Endothelial cell of umbilical vein (primary cell): ENCODE data around the gene SLF1. TPM values are rescaled to one million over a fixed set of nuclear protein-coding genes. Genes with fewer than 3 reads are reported as not detected.

ENCODE experiments used
- BruUV-seq: library from RNA; stranded (reverse); fragments of 400-500 nt; replicated peaks from 2 replicates; lab custom pipeline; 2021; lab: Mats Ljungman, UMichigan
- CTCF ChIA-PET: fragments of 300-600, 350-600 bp; sonication (Branson Sonifier 250); formaldehyde crosslinking; loops from one replicate; lab custom pipeline; 2021; ENCODE audit warnings: antibody characterized with exemption, inconsistent platforms; lab: Charles Lee
- POLR2A ChIA-PET: fragments of 300-600, 350-600 bp; sonication (Branson Sonifier 250); formaldehyde crosslinking; loops from one replicate; lab custom pipeline; 2021; ENCODE audit warnings: antibody characterized with exemption, inconsistent platforms; lab: Charles Lee
- DNase-seq: peaks from one replicate; pipeline ENCODE4 v3.0.0-alpha.2; 2011; ENCODE audit warnings: low read depth, low spot score
- FAIRE-seq: peaks from 2 replicates; lab custom pipeline; 2011; peaks lifted over from hg19 to GRCh38; lab: Jason Lieb, UNC
- H2AFZ ChIP-seq: 2 replicates; pipeline ENCODE4 v1.6.0; 2012; ENCODE audit warnings: low read depth, low read length, control low read depth, inconsistent platforms
- H3K27ac ChIP-seq: 2 replicates; pipeline ENCODE4 v1.5.1; 2011; ENCODE audit warnings: low read depth, mild to moderate bottlenecking, control low read depth, low read length, moderate library complexity; ENCODE audit not compliant: insufficient read depth
- H3K27me3 ChIP-seq, 2 experiments: 2 replicates each; pipeline versions ENCODE4 v1.6.0 to v1.6.1; 2011; ENCODE audit warnings: low read length in 2 of 2, mixed read lengths in 1 of 2; ENCODE audit not compliant: control insufficient read depth in 2 of 2, insufficient read depth in 2 of 2
- H3K36me3 ChIP-seq, 2 experiments: 2 replicates in 1 of 2; 3 replicates in 1 of 2; pipeline ENCODE4 v1.5.1; 2011; ENCODE audit warnings: low read length in 2 of 2, mild to moderate bottlenecking in 1 of 2, moderate library complexity in 1 of 2; ENCODE audit not compliant: control insufficient read depth in 2 of 2, insufficient read depth in 2 of 2; ENCODE audit errors: extremely low read depth in 1 of 2
- H3K4me1 ChIP-seq: 3 replicates; pipeline ENCODE4 v1.5.1; 2011; ENCODE audit warnings: mild to moderate bottlenecking, low read length; ENCODE audit not compliant: control insufficient read depth, insufficient read depth; ENCODE audit errors: extremely low read depth
- H3K4me2 ChIP-seq: 2 replicates; pipeline ENCODE4 v1.6.1; 2011; ENCODE audit warnings: low read length, control low read depth, mixed read lengths; ENCODE audit not compliant: insufficient read depth
- H3K4me3 ChIP-seq, 3 experiments: fragments of 200-600 bp in 1 of 3; sonication (generic), shearing (Covaris generic) in 1 of 3; replicated peaks in 1 of 3; 2 replicates each; pipeline ENCODE4 v1.5.1; 2011 to 2016; ENCODE audit warnings: control low read depth in 3 of 3, low read length in 3 of 3, mild to moderate bottlenecking in 2 of 3, inconsistent platforms in 1 of 3, low read depth in 1 of 3, moderate library complexity in 1 of 3; ENCODE audit not compliant: insufficient read depth in 1 of 3
- H3K79me2 ChIP-seq: 2 replicates; pipeline ENCODE4 v1.6.0; 2012; ENCODE audit warnings: low read length, inconsistent platforms; ENCODE audit not compliant: control insufficient read depth, insufficient read depth
- H3K9ac ChIP-seq: replicated peaks from 2 replicates; pipeline ENCODE3; 2011; ENCODE audit warnings: low read length, control low read depth; ENCODE audit not compliant: insufficient read depth; ENCODE audit errors: extremely low read depth
- H3K9me1 ChIP-seq: replicated peaks from 3 replicates; pipeline ENCODE4 v1.6.0; 2011; ENCODE audit warnings: mild to moderate bottlenecking, low read length; ENCODE audit not compliant: control insufficient read depth, insufficient read depth; ENCODE audit errors: extremely low read depth
- H3K9me3 ChIP-seq: replicated peaks from 2 replicates; pipeline ENCODE4 v1.5.1; 2012; ENCODE audit warnings: low read length, inconsistent platforms; ENCODE audit not compliant: control insufficient read depth, insufficient read depth
- H4K20me1 ChIP-seq: replicated peaks from 2 replicates; pipeline ENCODE3; 2011; ENCODE audit warnings: mild to moderate bottlenecking, low read length; ENCODE audit not compliant: control insufficient read depth, insufficient read depth; ENCODE audit errors: extremely low read depth
- EZH2 ChIP-seq: IDR thresholded peaks from 2 replicates; pipeline ENCODE4 v1.6.1; 2012; ENCODE audit warnings: borderline replicate concordance, low read depth, mild to moderate bottlenecking, moderate library complexity, low read length, inconsistent platforms; ENCODE audit not compliant: severe bottlenecking
- FOS ChIP-seq: IDR thresholded peaks from 2 replicates; pipeline ENCODE4 v1.6.1; 2011; ENCODE audit warnings: mild to moderate bottlenecking, low read length, moderate library complexity, borderline replicate concordance; ENCODE audit not compliant: insufficient read depth
- GATA2 ChIP-seq: IDR thresholded peaks from 2 replicates; pipeline ENCODE4 v1.7.0; 2011; ENCODE audit warnings: low read depth, mild to moderate bottlenecking, moderate library complexity, mixed read lengths, low read length; ENCODE audit not compliant: insufficient read length, insufficient read depth
- JUN ChIP-seq: IDR thresholded peaks from 2 replicates; pipeline ENCODE4 v1.6.1; 2011; ENCODE audit warnings: borderline replicate concordance, low read depth; ENCODE audit not compliant: insufficient read length, insufficient read depth
- MAX ChIP-seq: IDR thresholded peaks from 2 replicates; pipeline ENCODE4 v1.6.1; 2011; ENCODE audit not compliant: insufficient read depth, insufficient read length
- MYC ChIP-seq: IDR thresholded peaks from one replicate; pipeline ENCODE4 v1.6.1; 2011; ENCODE audit warnings: mild to moderate bottlenecking, low read depth, low read length
- POLR2A ChIP-seq: IDR thresholded peaks from 2 replicates; pipeline ENCODE4 v1.6.1; 2012; ENCODE audit warnings: low read depth, mild to moderate bottlenecking, control low read depth, low read length
- POLR2AphosphoS5 ChIP-seq: IDR thresholded peaks from 2 replicates; pipeline ENCODE4 v1.6.1; 2012; ENCODE audit warnings: low read depth, mild to moderate bottlenecking, control low read depth, low read length, moderate library complexity; ENCODE audit not compliant: insufficient read depth
- dilution Hi-C: fragments of 300-500 bp; cut with MboI; formaldehyde crosslinking; loops from one replicate; pipeline ENCODE4 v1.15.0; 2019; ENCODE audit warnings: low sequenced_read_pairs; ENCODE audit not compliant: extremely low pct_ligation_motif_present
- intact Hi-C: fragments of 100-400 bp; cut with micrococcal nuclease; formaldehyde crosslinking; loops from one replicate; pipeline ENCODE4 v1.10.0; 2022
- polyA plus RNA-seq, 4 experiments: library from polyadenylated mRNA; depleted of rRNA in 3 of 4; stranded (reverse) in 3 of 4; unstranded in 1 of 4; fragments of >200 nt; gene quantifications; 2 replicates each; pipeline versions ENCODE4 v1.2.1 to v1.2.3, GENCODE V29; 2011 to 2012; ENCODE audit warnings: missing spikeins in 1 of 4
- total RNA-seq: library from RNA; stranded (reverse); gene quantifications from 2 replicates; pipeline ENCODE4 v1.2.3, GENCODE V29; 2021
- TF ChIP-seq, protein P1 (sequence below), 2 donors: IDR thresholded peaks; 1 replicate in 1 of 2; 2 replicates in 1 of 2; pipeline ENCODE4 v1.5.1; 2011; ENCODE audit warnings: low read length in 2 of 2, mild to moderate bottlenecking in 2 of 2, moderate library complexity in 2 of 2, control low read depth in 1 of 2, inconsistent platforms in 1 of 2, low read depth in 1 of 2; ENCODE audit not compliant: insufficient read depth in 1 of 2; ENCODE audit errors: extremely low read depth in 1 of 2

SLF1 gene
- total and polyA plus RNA-seq, 2 donors (not counting 3 experiments of a cell fraction or from before 2014, with no cell fraction given): 1.4 to 8.5 TPM

DNA sequence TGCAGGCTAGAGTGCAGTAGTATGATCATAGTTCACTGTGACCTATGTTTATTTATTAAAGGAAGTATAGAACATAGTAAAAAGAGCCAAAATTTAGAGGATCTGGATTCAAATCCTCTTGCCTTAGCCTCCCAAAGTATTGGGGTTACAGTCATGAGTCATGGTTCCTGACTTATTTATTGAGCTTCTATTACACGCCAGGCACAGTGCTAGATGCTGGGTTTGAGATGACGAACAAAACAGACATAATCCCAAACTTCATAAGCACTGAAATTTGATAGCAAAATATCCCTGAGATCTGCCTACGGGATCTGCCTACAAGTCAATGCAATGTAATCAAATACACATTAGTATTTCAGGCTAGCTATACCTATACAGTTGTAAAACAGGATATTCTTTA, 2.6 kb upstream of the SLF1 start:
- no TSS peak for BruUV-seq
- Histone ChIP-seq H3K9me1 (no peaks in the 10 kb centered on the region), H3K27ac (no peak overlapping the region), H3K9me3 (no peaks in the 10 kb centered on the region), H3K79me2 (peaks cover 7% of the 10 kb centered on the region), H3K9ac (no peak overlapping the region), H3K4me3 (no peak overlapping the region), H3K4me2 (no peak overlapping the region), H3K4me1 (peaks cover 11% of the 10 kb centered on the region), H3K27me3 (no peaks in the 10 kb centered on the region), H3K36me3 (no peaks in the 10 kb centered on the region), H4K20me1 (no peaks in the 10 kb centered on the region), H2AFZ (no peak overlapping the region)
- CTCF ChIA-PET: interaction anchor here (1.0 to 1.6 kb wide), 4 partner anchors 11 to 122 kb away, joined by 3 to 5 read pairs (median 4); no protein-coding TSS in a partner anchor
- FAIRE-seq: no peak
- dilution Hi-C loops (no loop called here), intact Hi-C loops (no loop called here)
- POLR2A ChIA-PET: no interaction called here
- no peak for TF ChIP-seq GATA2
- no peak for TF ChIP-seq FOS
- no peak for TF ChIP-seq POLR2AphosphoS5
- no peak for TF ChIP-seq MAX
- TF ChIP-seq JUN: no peak
- TF ChIP-seq EZH2: no peak
- TF ChIP-seq MYC: no peak
- no peak for TF ChIP-seq POLR2A
- TF ChIP-seq, protein P1, sequence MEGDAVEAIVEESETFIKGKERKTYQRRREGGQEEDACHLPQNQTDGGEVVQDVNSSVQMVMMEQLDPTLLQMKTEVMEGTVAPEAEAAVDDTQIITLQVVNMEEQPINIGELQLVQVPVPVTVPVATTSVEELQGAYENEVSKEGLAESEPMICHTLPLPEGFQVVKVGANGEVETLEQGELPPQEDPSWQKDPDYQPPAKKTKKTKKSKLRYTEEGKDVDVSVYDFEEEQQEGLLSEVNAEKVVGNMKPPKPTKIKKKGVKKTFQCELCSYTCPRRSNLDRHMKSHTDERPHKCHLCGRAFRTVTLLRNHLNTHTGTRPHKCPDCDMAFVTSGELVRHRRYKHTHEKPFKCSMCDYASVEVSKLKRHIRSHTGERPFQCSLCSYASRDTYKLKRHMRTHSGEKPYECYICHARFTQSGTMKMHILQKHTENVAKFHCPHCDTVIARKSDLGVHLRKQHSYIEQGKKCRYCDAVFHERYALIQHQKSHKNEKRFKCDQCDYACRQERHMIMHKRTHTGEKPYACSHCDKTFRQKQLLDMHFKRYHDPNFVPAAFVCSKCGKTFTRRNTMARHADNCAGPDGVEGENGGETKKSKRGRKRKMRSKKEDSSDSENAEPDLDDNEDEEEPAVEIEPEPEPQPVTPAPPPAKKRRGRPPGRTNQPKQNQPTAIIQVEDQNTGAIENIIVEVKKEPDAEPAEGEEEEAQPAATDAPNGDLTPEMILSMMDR (IDR thresholded peaks at IDR 0.05; ENCODE audit: extremely low read depth in 1 of 2, insufficient read depth in 1 of 2, low read depth in 1 of 2, low read length in 2 of 2): no peak
- DNase-seq: no peak
